Spleen (tissue), 11 donors: Measurements from ENCODE around the gene ARFGEF3. TPM values are rescaled to one million over a fixed set of nuclear protein-coding genes. Genes with fewer than 3 reads are reported as not detected.

ENCODE experiments used
- DNase-seq: peaks from one replicate; pipeline ENCODE4 v3.0.0-alpha.2; 2020
- H3K27ac ChIP-seq, 8 donors: fragments of 200-600 bp; sonication (generic) in 7 of 8; 1 replicate in 4 of 8; 2 replicates in 4 of 8; pipeline versions ENCODE4 v1.5.0 to v1.8.0; 2016 to 2021; ENCODE audit warnings: inconsistent platforms in 4 of 8, mild to moderate bottlenecking in 4 of 8, moderate library complexity in 1 of 8
- H3K27me3 ChIP-seq, 7 donors: fragments of 200-600 bp; sonication (generic) in 6 of 7; replicated peaks in 1 of 7; 1 replicate in 4 of 7; 2 replicates in 3 of 7; pipeline versions ENCODE4 v1.5.0 to v1.8.0; 2016 to 2021; ENCODE audit warnings: inconsistent platforms in 3 of 7, mild to moderate bottlenecking in 1 of 7
- H3K36me3 ChIP-seq, 6 donors: fragments of 200-600 bp; sonication (generic) in 5 of 6; 1 replicate in 4 of 6; 2 replicates in 2 of 6; pipeline versions ENCODE4 v1.5.0 to v1.8.0; 2016 to 2021; ENCODE audit warnings: inconsistent platforms in 2 of 6
- H3K4me1 ChIP-seq, 6 donors: fragments of 200-600 bp; sonication (generic) in 5 of 6; 1 replicate in 3 of 6; 2 replicates in 3 of 6; pipeline versions ENCODE4 v1.5.0 to v1.8.0; 2016 to 2021; ENCODE audit warnings: inconsistent platforms in 3 of 6
- H3K4me3 ChIP-seq, 8 donors: fragments of 200-600 bp; sonication (generic) in 7 of 8; 1 replicate in 4 of 8; 2 replicates in 4 of 8; pipeline versions ENCODE4 v1.5.0 to v1.8.0; 2016 to 2021; ENCODE audit warnings: inconsistent platforms in 4 of 8, mild to moderate bottlenecking in 4 of 8, moderate library complexity in 2 of 8
- H3K9me3 ChIP-seq, 8 donors: fragments of 200-600 bp; sonication (generic) in 7 of 8; 1 replicate in 4 of 8; 2 replicates in 4 of 8; pipeline versions ENCODE4 v1.5.0 to v1.8.0; 2016 to 2021; ENCODE audit warnings: inconsistent platforms in 4 of 8
- POLR2A ChIP-seq, 3 donors: fragments of 450-650 bp; IDR thresholded peaks; one replicate each; pipeline ENCODE4 v1.5.1; 2017; ENCODE audit warnings: antibody characterized with exemption in 3 of 3, mild to moderate bottlenecking in 1 of 3
- POLR2AphosphoS5 ChIP-seq, 3 donors: sonication (generic); formaldehyde crosslinking; IDR thresholded peaks; one replicate each; pipeline ENCODE4 v1.5.1; 2017; ENCODE audit warnings: antibody characterized with exemption in 3 of 3
- WGBS, 5 donors: extraction: QIAGEN DNeasy Blood & Tissue Kit in 3 of 5; methylation state at CpG; one replicate each; pipeline versions ENCODE4 v1.1.5 to v1.1.7; 2013 to 2018; 5-methylcytosine and 5-hydroxymethylcytosine counted together
- intact Hi-C: fragments of 100-400 bp; cut with DNase I; formaldehyde crosslinking; loops from one replicate; pipeline ENCODE4 v1.15.0; 2023; ENCODE audit warnings: low total_unique reads
- polyA plus RNA-seq, 3 donors: library from polyadenylated mRNA; stranded (reverse); fragments of 200-250 nt; gene quantifications; one replicate each; pipeline ENCODE4 v1.2.1, GENCODE V29; 2013
- total RNA-seq, 7 donors: library from RNA; depleted of rRNA in 3 of 7; stranded (reverse); fragments of >200 nt in 3 of 7; fragmentation: NEBNext Ultra II Directional in 4 of 7; extraction: Animal tissue kit (Norgen Biotek cat#: 25700) in 4 of 7; gene quantifications; one replicate each; pipeline versions ENCODE4 v1.1.0 to v1.2.1, GENCODE V29; 2016 to 2021
- TF ChIP-seq, protein P1 (sequence below), 11 experiments: fragments of 200-600 bp in 7 of 11; fragments of 450-650 bp in 4 of 11; sonication (generic) in 4 of 11; IDR thresholded peaks in 8 of 11; conservative IDR thresholded peaks in 3 of 11; 1 replicate in 7 of 11; 2 replicates in 4 of 11; pipeline versions ENCODE4 v1.4.0 to v1.8.0; 2016 to 2021; ENCODE audit warnings: antibody characterized with exemption in 11 of 11, inconsistent platforms in 4 of 11, mild to moderate bottlenecking in 1 of 11
- donor health status: healthy with polysubstance abuse.
- donor health status: DM: no; HTN: no; CAD: no; lungs with moderate emphysema.
- donor health status: DM: no; HTN: no; CAD: no.
- donor health status: Bipolar disorder and iron deficiency.
- donor health status: healthy.
- donor health status: DM: no; HTN: no; CAD: no.
- donor health status: DM: yes; HTN: yes; CAD: no.

The ARFGEF3 gene
- total and polyA plus RNA-seq, 10 donors: 0.09 to 3.1 (median 1.7) TPM

- TF ChIP-seq POLR2A (IDR thresholded peaks at IDR 0.05): no peak
- TF ChIP-seq POLR2AphosphoS5 (IDR thresholded peaks at IDR 0.05): no peak
- TF ChIP-seq, protein P1, sequence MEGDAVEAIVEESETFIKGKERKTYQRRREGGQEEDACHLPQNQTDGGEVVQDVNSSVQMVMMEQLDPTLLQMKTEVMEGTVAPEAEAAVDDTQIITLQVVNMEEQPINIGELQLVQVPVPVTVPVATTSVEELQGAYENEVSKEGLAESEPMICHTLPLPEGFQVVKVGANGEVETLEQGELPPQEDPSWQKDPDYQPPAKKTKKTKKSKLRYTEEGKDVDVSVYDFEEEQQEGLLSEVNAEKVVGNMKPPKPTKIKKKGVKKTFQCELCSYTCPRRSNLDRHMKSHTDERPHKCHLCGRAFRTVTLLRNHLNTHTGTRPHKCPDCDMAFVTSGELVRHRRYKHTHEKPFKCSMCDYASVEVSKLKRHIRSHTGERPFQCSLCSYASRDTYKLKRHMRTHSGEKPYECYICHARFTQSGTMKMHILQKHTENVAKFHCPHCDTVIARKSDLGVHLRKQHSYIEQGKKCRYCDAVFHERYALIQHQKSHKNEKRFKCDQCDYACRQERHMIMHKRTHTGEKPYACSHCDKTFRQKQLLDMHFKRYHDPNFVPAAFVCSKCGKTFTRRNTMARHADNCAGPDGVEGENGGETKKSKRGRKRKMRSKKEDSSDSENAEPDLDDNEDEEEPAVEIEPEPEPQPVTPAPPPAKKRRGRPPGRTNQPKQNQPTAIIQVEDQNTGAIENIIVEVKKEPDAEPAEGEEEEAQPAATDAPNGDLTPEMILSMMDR (IDR thresholded peaks at IDR 0.05 in 8 of 11, conservative IDR thresholded peaks at IDR 0.05 in 3 of 11): no peak
- H3K27ac ChIP-seq: no peak overlapping the region
- intact Hi-C loops: no loop called here
- no peak overlapping the region for H3K4me3 ChIP-seq
- H3K9me3 ChIP-seq: no peaks in the 10 kb centered on the region
- DNase-seq: no peak
- H3K36me3 ChIP-seq: peaks cover 0 to 11% (median 0%) of the 10 kb centered on the region in 6 donors
- H3K4me1 ChIP-seq: no peaks in the 10 kb centered on the region
- WGBS, 5 donors: 92 to 97% (median 96%) methylated on average over 14 of the region's 14 CpGs
- no peaks in the 10 kb centered on the region for H3K27me3 ChIP-seq
These were observed 172.3 kb downstream of the ARFGEF3 start for GRCh38 chr6:138334000-138334399.

DNA sequence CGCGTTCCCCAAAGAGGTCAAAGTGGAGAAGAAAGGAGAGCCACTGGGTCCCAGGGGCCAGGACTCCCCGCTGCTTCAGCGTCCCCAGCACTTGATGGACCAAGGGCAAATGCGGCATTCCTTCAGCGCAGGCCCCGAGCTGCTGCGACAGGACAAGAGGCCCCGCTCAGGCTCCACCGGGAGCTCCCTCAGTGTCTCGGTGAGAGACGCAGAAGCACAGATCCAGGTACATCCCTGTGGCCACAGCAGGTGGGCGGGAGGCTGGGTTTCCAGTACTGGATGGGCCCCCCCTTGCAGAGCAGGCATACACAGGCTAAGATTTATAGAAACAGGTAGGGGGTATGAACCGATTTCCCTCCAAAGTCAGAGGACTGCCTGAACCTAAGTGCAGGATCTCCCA, 173.2 kb downstream of the ARFGEF3 start:
- no peaks in the 10 kb centered on the region for H3K9me3 ChIP-seq
- no peak overlapping the region for H3K4me3 ChIP-seq
- H3K27me3 ChIP-seq: no peaks in the 10 kb centered on the region
- 90 to 95% (median 91%) methylated on average over 14 of the region's 14 CpGs for WGBS, 5 donors
- TF ChIP-seq POLR2A (IDR thresholded peaks at IDR 0.05): no peak
- TF ChIP-seq, protein P1 (IDR thresholded peaks at IDR 0.05 in 8 of 11, conservative IDR thresholded peaks at IDR 0.05 in 3 of 11): no peak
- H3K36me3 ChIP-seq: peaks cover 0 to 11% (median 0%) of the 10 kb centered on the region in 6 donors
- H3K27ac ChIP-seq: no peak overlapping the region
- no peaks in the 10 kb centered on the region for H3K4me1 ChIP-seq
- intact Hi-C loops: no loop called here
- DNase-seq: no peak

DNA sequence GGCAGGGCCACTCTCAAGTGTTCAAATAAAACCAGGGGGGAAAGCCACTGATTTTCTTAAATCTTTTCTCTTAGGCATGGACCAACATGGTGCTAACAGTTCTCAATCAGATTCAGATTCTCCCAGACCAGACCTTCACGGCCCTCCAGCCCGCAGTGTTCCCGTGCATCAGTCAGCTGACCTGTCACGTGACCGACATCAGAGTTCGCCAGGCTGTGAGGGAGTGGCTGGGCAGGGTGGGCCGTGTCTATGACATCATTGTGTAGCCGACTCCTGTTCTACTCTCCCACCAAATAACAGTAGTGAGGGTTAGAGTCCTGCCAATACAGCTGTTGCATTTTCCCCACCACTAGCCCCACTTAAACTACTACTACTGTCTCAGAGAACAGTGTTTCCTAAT, 174.5 kb downstream of the ARFGEF3 start:
- Histone ChIP-seq H3K4me1 (no peaks in the 10 kb centered on the region), H3K4me3 (no peak overlapping the region), H3K27ac (no peak overlapping the region), H3K36me3 (peaks cover 0 to 11% (median 0%) of the 10 kb centered on the region in 6 donors), H3K27me3 (peaks cover 0 to 6% (median 0%) of the 10 kb centered on the region in 7 donors), H3K9me3 (no peaks in the 10 kb centered on the region)
- DNase-seq: no peak
- TF ChIP-seq, protein P1 (IDR thresholded peaks at IDR 0.05 in 8 of 11, conservative IDR thresholded peaks at IDR 0.05 in 3 of 11): no peak
- TF ChIP-seq POLR2AphosphoS5 (IDR thresholded peaks at IDR 0.05) (no peak), POLR2A (IDR thresholded peaks at IDR 0.05) (no peak)
- WGBS, 5 donors: 87 to 95% (median 89%) methylated on average over 8 of the region's 8 CpGs
- intact Hi-C loops: no loop called here

GRCh38 chr6:138337076-138337475, 175.3 kb downstream of the ARFGEF3 start:
- Histone ChIP-seq H3K4me3 (no peak overlapping the region), H3K9me3 (no peaks in the 10 kb centered on the region), H3K27me3 (peaks cover 0 to 6% (median 0%) of the 10 kb centered on the region in 7 donors), H3K27ac (no peak overlapping the region), H3K36me3 (peaks cover 0 to 11% (median 0%) of the 10 kb centered on the region in 6 donors), H3K4me1 (no peaks in the 10 kb centered on the region)
- no peak for DNase-seq
- TF ChIP-seq, protein P1 (IDR thresholded peaks at IDR 0.05 in 8 of 11, conservative IDR thresholded peaks at IDR 0.05 in 3 of 11): no peak
- TF ChIP-seq POLR2A (IDR thresholded peaks at IDR 0.05) (no peak), POLR2AphosphoS5 (IDR thresholded peaks at IDR 0.05) (no peak)
- WGBS, 5 donors: 92 to 98% (median 97%) methylated on average over 4 of the region's 4 CpGs
- intact Hi-C loops: no loop called here
